ENCODE data around the gene QPCTL. TPM values are rescaled to one million over a fixed set of nuclear protein-coding genes. Genes with fewer than 3 reads are reported as not detected.

Gene QPCTL
- total and polyA plus RNA-seq, 9 of the 15 experiments (the other 6 are each of a cell fraction or from before 2014, with no cell fraction given), result 0.99 to 31.3 (median 12.7) TPM

GRCh38 chr19:45729800-45730290, 37.4 kb downstream of the QPCTL start (continued):
- TF ChIP-seq DLX4 (CRISPR knock-in tag; IDR thresholded peaks at IDR 0.05) (no peak), CEBPB (tag; IDR thresholded peaks at IDR 0.05) (no peak), ZFX (CRISPR knock-in tag; IDR thresholded peaks at IDR 0.05) (peak; percentile 42; the same call in 1 of the 2 replicates), NFATC3 (IDR thresholded peaks at IDR 0.05) (no peak), ZNF583 (CRISPR knock-in tag; IDR thresholded peaks at IDR 0.05) (no peak), FOXA1 (IDR thresholded peaks at IDR 0.05; ENCODE audit: borderline replicate concordance) (no peak), DACH1 (IDR thresholded peaks at IDR 0.05; ENCODE audit: partially characterized antibody) (no peak), TFAM (CRISPR knock-in tag; conservative IDR thresholded peaks at IDR 0.05) (no peak), ZNF668 (CRISPR knock-in tag; IDR thresholded peaks at IDR 0.05) (no peak), KDM1A (IDR thresholded peaks at IDR 0.05) (peak; percentile 68 to 81), ILF3 (IDR thresholded peaks at IDR 0.05; ENCODE audit: borderline replicate concordance) (no peak), NR2F6 (CRISPR knock-in tag; IDR thresholded peaks at IDR 0.05) (no peak), MYBL2 (IDR thresholded peaks at IDR 0.05; ENCODE audit: low read depth) (no peak), MYBL2 (CRISPR knock-in tag; IDR thresholded peaks at IDR 0.05; ENCODE audit: borderline replicate concordance) (no peak), HDAC2 (IDR thresholded peaks at IDR 0.05) (no peak), HNRNPLL (IDR thresholded peaks at IDR 0.05; ENCODE audit: low read depth, low read length, poor library complexity, severe bottlenecking) (no peak), E2F3 (CRISPR knock-in tag; IDR thresholded peaks at IDR 0.05) (no peak), PRDM10 (IDR thresholded peaks at IDR 0.05; ENCODE audit: partially characterized antibody) (peak; percentile 84), CCNT2 (IDR thresholded peaks at IDR 0.05; ENCODE audit: borderline replicate concordance, extremely low read depth, insufficient read length, low read depth, low read length) (no peak), BCL6 (CRISPR knock-in tag; IDR thresholded peaks at IDR 0.05) (no peak)
- TF ChIP-seq, protein P1, sequence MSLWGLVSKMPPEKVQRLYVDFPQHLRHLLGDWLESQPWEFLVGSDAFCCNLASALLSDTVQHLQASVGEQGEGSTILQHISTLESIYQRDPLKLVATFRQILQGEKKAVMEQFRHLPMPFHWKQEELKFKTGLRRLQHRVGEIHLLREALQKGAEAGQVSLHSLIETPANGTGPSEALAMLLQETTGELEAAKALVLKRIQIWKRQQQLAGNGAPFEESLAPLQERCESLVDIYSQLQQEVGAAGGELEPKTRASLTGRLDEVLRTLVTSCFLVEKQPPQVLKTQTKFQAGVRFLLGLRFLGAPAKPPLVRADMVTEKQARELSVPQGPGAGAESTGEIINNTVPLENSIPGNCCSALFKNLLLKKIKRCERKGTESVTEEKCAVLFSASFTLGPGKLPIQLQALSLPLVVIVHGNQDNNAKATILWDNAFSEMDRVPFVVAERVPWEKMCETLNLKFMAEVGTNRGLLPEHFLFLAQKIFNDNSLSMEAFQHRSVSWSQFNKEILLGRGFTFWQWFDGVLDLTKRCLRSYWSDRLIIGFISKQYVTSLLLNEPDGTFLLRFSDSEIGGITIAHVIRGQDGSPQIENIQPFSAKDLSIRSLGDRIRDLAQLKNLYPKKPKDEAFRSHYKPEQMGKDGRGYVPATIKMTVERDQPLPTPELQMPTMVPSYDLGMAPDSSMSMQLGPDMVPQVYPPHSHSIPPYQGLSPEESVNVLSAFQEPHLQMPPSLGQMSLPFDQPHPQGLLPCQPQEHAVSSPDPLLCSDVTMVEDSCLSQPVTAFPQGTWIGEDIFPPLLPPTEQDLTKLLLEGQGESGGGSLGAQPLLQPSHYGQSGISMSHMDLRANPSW (CRISPR knock-in tag; IDR thresholded peaks at IDR 0.05), result no peak
- TF ChIP-seq, protein P2, sequence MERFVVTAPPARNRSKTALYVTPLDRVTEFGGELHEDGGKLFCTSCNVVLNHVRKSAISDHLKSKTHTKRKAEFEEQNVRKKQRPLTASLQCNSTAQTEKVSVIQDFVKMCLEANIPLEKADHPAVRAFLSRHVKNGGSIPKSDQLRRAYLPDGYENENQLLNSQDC (CRISPR knock-in tag; IDR thresholded peaks at IDR 0.05), result no peak
- TF ChIP-seq, protein P3, sequence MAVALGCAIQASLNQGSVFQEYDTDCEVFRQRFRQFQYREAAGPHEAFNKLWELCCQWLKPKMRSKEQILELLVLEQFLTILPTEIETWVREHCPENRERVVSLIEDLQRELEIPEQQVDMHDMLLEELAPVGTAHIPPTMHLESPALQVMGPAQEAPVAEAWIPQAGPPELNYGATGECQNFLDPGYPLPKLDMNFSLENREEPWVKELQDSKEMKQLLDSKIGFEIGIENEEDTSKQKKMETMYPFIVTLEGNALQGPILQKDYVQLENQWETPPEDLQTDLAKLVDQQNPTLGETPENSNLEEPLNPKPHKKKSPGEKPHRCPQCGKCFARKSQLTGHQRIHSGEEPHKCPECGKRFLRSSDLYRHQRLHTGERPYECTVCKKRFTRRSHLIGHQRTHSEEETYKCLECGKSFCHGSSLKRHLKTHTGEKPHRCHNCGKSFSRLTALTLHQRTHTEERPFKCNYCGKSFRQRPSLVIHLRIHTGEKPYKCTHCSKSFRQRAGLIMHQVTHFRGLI (CRISPR knock-in tag; IDR thresholded peaks at IDR 0.05), result no peak

Measured in K562 (cell line).